WTC11 (cell line): ENCODE results near the gene DUS1L. TPM values are rescaled to one million over a fixed set of nuclear protein-coding genes. Genes with fewer than 3 reads are reported as not detected.

Experiments used
- ATAC-seq: fragments of 200-7000 bp; cut with Tn5 transposase; 2 replicates; pipeline ENCODE4 v1.10.0; 2021; ENCODE audit warnings: mild to moderate bottlenecking, moderate library complexity
- CTCF ChIA-PET: fragments of 300-600 bp; sonication (Branson Sonifier 250); formaldehyde crosslinking; loops from one replicate; lab custom pipeline; 2021; ENCODE audit warnings: antibody characterized with exemption; lab: Charles Lee
- POLR2A ChIA-PET: fragments of 350-600 bp; sonication (Branson Sonifier 250); formaldehyde crosslinking; loops from one replicate; lab custom pipeline; 2021; ENCODE audit warnings: antibody characterized with exemption; lab: Charles Lee
- DNase-seq: peaks from one replicate; pipeline ENCODE4 v3.0.0; 2021; ENCODE audit warnings: low spot score
- H3K27ac Mint-ChIP-seq: 2 replicates; pipeline ENCODE4 v1.8.0; 2021; ENCODE audit warnings: mixed read lengths
- H3K27me3 Mint-ChIP-seq: 2 replicates; pipeline ENCODE4 v1.8.0; 2021; ENCODE audit warnings: low read depth, mild to moderate bottlenecking, moderate library complexity, mixed read lengths
- H3K36me3 Mint-ChIP-seq: 2 replicates; pipeline ENCODE4 v1.8.0; 2021; ENCODE audit warnings: mixed read lengths
- H3K4me1 Mint-ChIP-seq: 2 replicates; pipeline ENCODE4 v1.8.0; 2022; ENCODE audit warnings: mixed read lengths
- H3K4me3 Mint-ChIP-seq: 2 replicates; pipeline ENCODE4 v1.8.0; 2021; ENCODE audit warnings: mild to moderate bottlenecking, moderate library complexity, mixed read lengths
- H3K9me3 Mint-ChIP-seq: 2 replicates; pipeline ENCODE4 v1.8.0; 2021; ENCODE audit warnings: mixed read lengths
- AFF4 ChIP-seq: sonication (generic); formaldehyde crosslinking; IDR thresholded peaks from 2 replicates; pipeline ENCODE4 v1.8.1; 2023; ENCODE audit warnings: mild to moderate bottlenecking, missing genetic modification reagents, borderline replicate concordance
- CREB1 ChIP-seq: sonication (generic); formaldehyde crosslinking; IDR thresholded peaks from 2 replicates; pipeline ENCODE4 v1.8.0; 2023; ENCODE audit warnings: mild to moderate bottlenecking, missing genetic modification reagents
- ERG ChIP-seq: fragments of 250-450 bp; sonication (Bioruptor Pico); IDR thresholded peaks from 2 replicates; pipeline ENCODE4 v1.8.0; 2021; ENCODE audit warnings: mild to moderate bottlenecking
- FOXJ3 ChIP-seq: sonication (generic); formaldehyde crosslinking; IDR thresholded peaks from 2 replicates; pipeline ENCODE4 v1.9.0; 2021; ENCODE audit warnings: missing genetic modification reagents, mild to moderate bottlenecking, borderline replicate concordance
- GABPB1 ChIP-seq: sonication (generic); formaldehyde crosslinking; IDR thresholded peaks from 2 replicates; pipeline ENCODE4 v1.8.1; 2023; ENCODE audit warnings: mild to moderate bottlenecking, missing genetic modification reagents
- HMGA2 ChIP-seq: fragments of 250-450 bp; sonication (Bioruptor Pico); IDR thresholded peaks from 2 replicates; pipeline ENCODE4 v1.4.0; 2021; ENCODE audit warnings: mild to moderate bottlenecking, moderate library complexity
- HMGXB4 ChIP-seq: sonication (generic); formaldehyde crosslinking; IDR thresholded peaks from 2 replicates; pipeline ENCODE4 v1.8.1; 2023; ENCODE audit warnings: mild to moderate bottlenecking, moderate library complexity, missing genetic modification reagents
- IRF1 ChIP-seq: sonication (generic); formaldehyde crosslinking; IDR thresholded peaks from 2 replicates; pipeline ENCODE4 v1.8.0; 2023; ENCODE audit warnings: missing genetic modification reagents
- IRF2 ChIP-seq: sonication (generic); formaldehyde crosslinking; IDR thresholded peaks from 2 replicates; pipeline ENCODE4 v1.8.0; 2022; ENCODE audit warnings: low read depth, missing genetic modification reagents, borderline replicate concordance
- JAZF1 ChIP-seq: fragments of 250-450 bp; sonication (Bioruptor Pico); IDR thresholded peaks from 2 replicates; pipeline ENCODE4 v1.9.0; 2021; ENCODE audit warnings: moderate library complexity, mild to moderate bottlenecking, inconsistent platforms
- JUN ChIP-seq: sonication (generic); formaldehyde crosslinking; IDR thresholded peaks from 2 replicates; pipeline ENCODE4 v1.8.0; 2023; ENCODE audit warnings: mild to moderate bottlenecking, missing genetic modification reagents
- KAT7 ChIP-seq: sonication (generic); formaldehyde crosslinking; IDR thresholded peaks from 2 replicates; pipeline ENCODE4 v1.8.1; 2023; ENCODE audit warnings: missing genetic modification reagents, mild to moderate bottlenecking, borderline replicate concordance
- RORB ChIP-seq: fragments of 250-450 bp; sonication (Bioruptor Pico); IDR thresholded peaks from 2 replicates; pipeline ENCODE4 v1.9.0; 2021; ENCODE audit warnings: mild to moderate bottlenecking
- STAT6 ChIP-seq: sonication (generic); formaldehyde crosslinking; conservative IDR thresholded peaks from 2 replicates; pipeline ENCODE4 v1.8.1; 2023; ENCODE audit warnings: mild to moderate bottlenecking, low read depth, missing genetic modification reagents, moderate library complexity
- USF1 ChIP-seq: sonication (generic); formaldehyde crosslinking; IDR thresholded peaks from 2 replicates; pipeline ENCODE4 v1.8.0; 2022; ENCODE audit warnings: mild to moderate bottlenecking, missing genetic modification reagents
- ZNF219 ChIP-seq: sonication (generic); formaldehyde crosslinking; IDR thresholded peaks from 2 replicates; pipeline ENCODE4 v1.8.0; 2023; ENCODE audit warnings: missing genetic modification reagents, mild to moderate bottlenecking, borderline replicate concordance
- ZNF317 ChIP-seq: sonication (generic); formaldehyde crosslinking; IDR thresholded peaks from 2 replicates; pipeline ENCODE4 v1.8.1; 2023; ENCODE audit warnings: low read depth, mild to moderate bottlenecking, moderate library complexity, missing genetic modification reagents, borderline replicate concordance
- ZNF423 ChIP-seq: fragments of 250-450 bp; sonication (Bioruptor Pico); IDR thresholded peaks from 2 replicates; pipeline ENCODE4 v2.1.2; 2022; ENCODE audit warnings: mild to moderate bottlenecking, moderate library complexity
- ZNF512 ChIP-seq: sonication (generic); formaldehyde crosslinking; IDR thresholded peaks from 2 replicates; pipeline ENCODE4 v1.8.1; 2022; ENCODE audit warnings: missing genetic modification reagents, borderline replicate concordance
- ZSCAN18 ChIP-seq: fragments of 250-450 bp; sonication (Bioruptor Pico); IDR thresholded peaks from 2 replicates; pipeline ENCODE4 v2.1.2; 2022; ENCODE audit warnings: mild to moderate bottlenecking, moderate library complexity
- total RNA-seq: library from RNA; stranded (reverse); gene quantifications from 3 replicates; pipeline ENCODE4 v1.2.3, GENCODE V29; 2021

Gene DUS1L
- total RNA-seq, 1 experiment from 2014 or later = 120 TPM

- ChIA-PET CTCF (interaction anchor here (1.2 to 1.3 kb wide), 2 partner anchors 11 to 18 kb away, joined by 3 to 8 read pairs; partner anchors contain the start of gene DCXR), POLR2A (no interaction called here)
- Mint-ChIP-seq H3K27me3 (no peaks in the 10 kb centered on the region), H3K36me3 (peaks cover 10% of the 10 kb centered on the region), H3K4me3 (peak overlapping the region; percentile 35; the same call in 1 of the 2 replicates), H3K27ac (no peak overlapping the region), H3K4me1 (peaks cover 6% of the 10 kb centered on the region), H3K9me3 (no peaks in the 10 kb centered on the region)
- no peak for ATAC-seq
- TF ChIP-seq ZNF219 (CRISPR knock-in tag) = no peak
- TF ChIP-seq ERG = no peak
- TF ChIP-seq STAT6 (CRISPR knock-in tag) = no peak
- no peak for TF ChIP-seq JUN
- TF ChIP-seq ZSCAN18 (CRISPR knock-in tag) = no peak
- TF ChIP-seq IRF2 = no peak
- TF ChIP-seq RORB (CRISPR knock-in tag) = no peak
- no peak for TF ChIP-seq GABPB1 (CRISPR knock-in tag)
- TF ChIP-seq USF1 = no peak
- no peak for TF ChIP-seq IRF1
- TF ChIP-seq CREB1 (CRISPR knock-in tag) = no peak
- no peak for TF ChIP-seq KAT7 (CRISPR knock-in tag)
- TF ChIP-seq ZNF317 (CRISPR knock-in tag) = no peak
- no peak for TF ChIP-seq HMGXB4 (CRISPR knock-in tag)
- TF ChIP-seq JAZF1 (CRISPR knock-in tag) = no peak
- no peak for TF ChIP-seq HMGA2 (CRISPR knock-in tag)
- no peak for TF ChIP-seq ZNF423 (CRISPR knock-in tag)
- TF ChIP-seq AFF4 (CRISPR knock-in tag) = no peak
- no peak for TF ChIP-seq FOXJ3 (CRISPR knock-in tag)
- no peak for TF ChIP-seq ZNF512 (CRISPR knock-in tag)
- DNase-seq = no peak
Measured at GRCh38 chr17:82048571-82048971, 17.0 kb downstream of the DUS1L start.
